ENCODE data around the gene CDC14B. TPM values are rescaled to one million over a fixed set of nuclear protein-coding genes. Genes with fewer than 3 reads are reported as not detected.
"Not testable (repeated sequence)": the region's sequence is repeated elsewhere in the genome, so short reads cannot be mapped to it uniquely, and the experiment has no call there.

CDC14B gene
- total RNA-seq, 1 experiment from 2014 or later: 11.4 TPM

DNA sequence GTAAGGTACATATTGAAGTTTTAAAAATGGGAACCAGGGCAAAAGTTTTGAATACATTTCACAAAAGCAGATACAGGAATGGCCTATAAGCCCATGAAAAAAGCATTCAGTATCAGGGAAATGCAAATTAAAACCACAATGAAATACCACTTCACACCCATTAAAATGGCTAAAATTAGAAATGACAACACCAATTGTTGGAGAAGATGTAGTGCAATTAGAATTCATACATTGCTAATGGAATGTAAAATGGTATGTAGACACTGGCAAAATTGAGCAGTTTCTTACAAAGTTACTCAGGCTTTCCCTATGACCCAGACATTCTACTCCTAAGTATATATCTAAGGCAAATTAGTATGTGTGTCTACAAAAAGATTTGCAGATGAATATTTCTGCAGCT, 34.2 kb downstream of the CDC14B start:
- Histone ChIP-seq H3K9me3 (ENCODE audit: low read length) (no peaks in the 10 kb centered on the region), H3K36me3 (ENCODE audit: low read depth, low read length) (no peaks in the 10 kb centered on the region), H3K4me2 (ENCODE audit: low read length) (no peak overlapping the region), H3K4me1 (ENCODE audit: insufficient read depth, low read length) (no peaks in the 10 kb centered on the region), H3K79me2 (ENCODE audit: low read length) (peaks cover 9% of the 10 kb centered on the region), H3K27me3 (ENCODE audit: low read length) (no peaks in the 10 kb centered on the region), H3K27ac (ENCODE audit: low read length) (no peak overlapping the region), H2AFZ (ENCODE audit: low read length) (no peak overlapping the region), H3F3A (ENCODE audit: low read length, unreplicated experiment) (no peaks in the 10 kb centered on the region), H3K9me2 (replicated peaks; ENCODE audit: low read length) (no peaks in the 10 kb centered on the region), H3K9ac (ENCODE audit: low read length) (no peak overlapping the region), H4K20me1 (ENCODE audit: low read length) (no peaks in the 10 kb centered on the region), H3K4me3 (ENCODE audit: low read length) (no peak overlapping the region)
- TF ChIP-seq EZH2 (IDR thresholded peaks at IDR 0.05; ENCODE audit: low read length, unreplicated experiment) (no peak), EZH2phosphoT487 (IDR thresholded peaks at IDR 0.05; ENCODE audit: borderline replicate concordance, low read length) (no peak)
- TF ChIP-seq, protein P1, sequence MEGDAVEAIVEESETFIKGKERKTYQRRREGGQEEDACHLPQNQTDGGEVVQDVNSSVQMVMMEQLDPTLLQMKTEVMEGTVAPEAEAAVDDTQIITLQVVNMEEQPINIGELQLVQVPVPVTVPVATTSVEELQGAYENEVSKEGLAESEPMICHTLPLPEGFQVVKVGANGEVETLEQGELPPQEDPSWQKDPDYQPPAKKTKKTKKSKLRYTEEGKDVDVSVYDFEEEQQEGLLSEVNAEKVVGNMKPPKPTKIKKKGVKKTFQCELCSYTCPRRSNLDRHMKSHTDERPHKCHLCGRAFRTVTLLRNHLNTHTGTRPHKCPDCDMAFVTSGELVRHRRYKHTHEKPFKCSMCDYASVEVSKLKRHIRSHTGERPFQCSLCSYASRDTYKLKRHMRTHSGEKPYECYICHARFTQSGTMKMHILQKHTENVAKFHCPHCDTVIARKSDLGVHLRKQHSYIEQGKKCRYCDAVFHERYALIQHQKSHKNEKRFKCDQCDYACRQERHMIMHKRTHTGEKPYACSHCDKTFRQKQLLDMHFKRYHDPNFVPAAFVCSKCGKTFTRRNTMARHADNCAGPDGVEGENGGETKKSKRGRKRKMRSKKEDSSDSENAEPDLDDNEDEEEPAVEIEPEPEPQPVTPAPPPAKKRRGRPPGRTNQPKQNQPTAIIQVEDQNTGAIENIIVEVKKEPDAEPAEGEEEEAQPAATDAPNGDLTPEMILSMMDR (conservative IDR thresholded peaks at IDR 0.05; ENCODE audit: low read depth, low read length): no peak
- intact Hi-C loops (cut with micrococcal nuclease): no loop called here
- BruUV-seq (replicated peaks): no TSS peak
- DNase-seq (no peak), ATAC-seq (no peak)
- ChIA-PET POLR2A (ENCODE audit: unreplicated experiment) (no interaction called here), CTCF (no interaction called here)

DNA sequence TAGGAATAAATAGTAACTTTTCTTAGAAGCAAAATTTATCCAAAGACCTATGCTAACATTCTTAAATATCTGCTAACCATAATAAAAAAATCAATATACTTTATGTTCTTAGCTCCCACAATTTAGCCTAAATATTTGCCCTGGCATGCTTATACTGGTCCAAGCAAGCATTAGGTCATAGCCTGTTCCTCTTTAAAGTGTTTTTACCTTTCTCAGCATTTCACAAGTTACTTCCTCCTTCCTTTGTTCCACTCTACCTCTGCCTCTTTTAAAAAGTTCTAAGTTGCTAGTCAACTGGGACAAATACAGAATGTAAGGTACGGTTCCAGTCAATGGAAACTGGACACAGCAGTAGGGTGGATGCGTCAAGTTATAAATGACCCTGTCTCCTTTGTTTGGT, 37.4 kb downstream of the CDC14B start:
- CTCF ChIA-PET; H4K20me1 ChIP-seq (ENCODE audit: low read length); H3K4me2 ChIP-seq (ENCODE audit: low read length); H3K9me3 ChIP-seq (ENCODE audit: low read length); H3K27ac ChIP-seq (ENCODE audit: low read length); intact Hi-C loops (cut with micrococcal nuclease); H3K9me2 ChIP-seq (replicated peaks; ENCODE audit: low read length); H3K4me3 ChIP-seq (ENCODE audit: low read length); DNase-seq; BruUV-seq (replicated peaks); H3F3A ChIP-seq (ENCODE audit: low read length, unreplicated experiment); H3K4me1 ChIP-seq (ENCODE audit: insufficient read depth, low read length); H2AFZ ChIP-seq (ENCODE audit: low read length); H3K27me3 ChIP-seq (ENCODE audit: low read length); H3K9ac ChIP-seq (ENCODE audit: low read length); H3K36me3 ChIP-seq (ENCODE audit: low read depth, low read length); POLR2A ChIA-PET (ENCODE audit: unreplicated experiment): not testable (repeated sequence)
- peak; percentile 37 for ATAC-seq
- H3K79me2 ChIP-seq (ENCODE audit: low read length): peaks cover 18% of the 10 kb centered on the region

DNA sequence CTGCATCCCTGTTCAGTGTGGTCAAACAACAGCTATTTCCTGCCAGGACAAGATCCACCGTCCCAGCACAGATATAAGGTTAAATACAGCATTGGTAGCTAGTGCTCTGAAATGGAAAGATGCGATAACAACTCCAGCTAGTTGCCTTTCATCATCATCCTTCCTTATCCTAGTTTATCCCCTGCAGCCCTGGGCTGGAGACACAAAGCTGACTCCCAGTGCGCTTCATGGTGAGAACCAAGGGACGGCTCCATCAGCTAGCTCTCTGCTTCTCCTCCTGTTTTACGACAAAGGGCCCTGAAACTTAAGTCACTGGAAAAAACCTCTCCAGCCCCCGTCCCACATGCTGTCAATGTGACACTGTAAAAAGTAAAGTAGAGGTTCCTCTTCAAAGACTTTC, 37.9 kb downstream of the CDC14B start:
- peaks cover 19% of the 10 kb centered on the region for H3K79me2 ChIP-seq (ENCODE audit: low read length)
- H3K9ac ChIP-seq (ENCODE audit: low read length): no peak overlapping the region
- ATAC-seq (no peak), DNase-seq (no peak)
- no peaks in the 10 kb centered on the region for H3F3A ChIP-seq (ENCODE audit: low read length, unreplicated experiment)
- no peaks in the 10 kb centered on the region for H3K9me3 ChIP-seq (ENCODE audit: low read length)
- H3K9me2 ChIP-seq (replicated peaks; ENCODE audit: low read length): no peaks in the 10 kb centered on the region
- no peak overlapping the region for H3K27ac ChIP-seq (ENCODE audit: low read length)
- no peak overlapping the region for H3K4me2 ChIP-seq (ENCODE audit: low read length)
- no TSS peak for BruUV-seq (replicated peaks)
- H2AFZ ChIP-seq (ENCODE audit: low read length): no peak overlapping the region
- no peaks in the 10 kb centered on the region for H3K36me3 ChIP-seq (ENCODE audit: low read depth, low read length)
- TF ChIP-seq, protein P1 (conservative IDR thresholded peaks at IDR 0.05; ENCODE audit: low read depth, low read length): no peak
- TF ChIP-seq EZH2phosphoT487 (IDR thresholded peaks at IDR 0.05; ENCODE audit: borderline replicate concordance, low read length) (no peak), EZH2 (IDR thresholded peaks at IDR 0.05; ENCODE audit: low read length, unreplicated experiment) (no peak)
- H3K4me1 ChIP-seq (ENCODE audit: insufficient read depth, low read length): no peaks in the 10 kb centered on the region
- no peak overlapping the region for H3K4me3 ChIP-seq (ENCODE audit: low read length)
- H4K20me1 ChIP-seq (ENCODE audit: low read length): no peaks in the 10 kb centered on the region
- POLR2A ChIA-PET (ENCODE audit: unreplicated experiment): no interaction called here
- no peaks in the 10 kb centered on the region for H3K27me3 ChIP-seq (ENCODE audit: low read length)
- intact Hi-C loops (cut with micrococcal nuclease): no loop called here
- CTCF ChIA-PET: no interaction called here

Measured in PC-3 (cell line).